Kidney epithelial cell (primary cell): ENCODE measurements around the gene ARL6. TPM values are rescaled to one million over a fixed set of nuclear protein-coding genes. Genes with fewer than 3 reads are reported as not detected.
A peak's percentile ranks its signal among the peaks of the same experiment; 100 is the strongest.

Experiments
- DNase-seq: peaks from one replicate; pipeline ENCODE4 v3.0.0-alpha.2; 2010; ENCODE audit warnings: low read depth
- H3K27me3 ChIP-seq: 2 replicates; pipeline ENCODE4 v1.6.0; 2011; ENCODE audit warnings: low read length; ENCODE audit not compliant: control insufficient read depth, insufficient read depth
- H3K36me3 ChIP-seq: 2 replicates; pipeline ENCODE4 v1.5.1; 2011; ENCODE audit warnings: low read length; ENCODE audit not compliant: control insufficient read depth, insufficient read depth
- H3K4me3 ChIP-seq: 2 replicates; pipeline ENCODE4 v1.5.1; 2011; ENCODE audit warnings: low read depth, mild to moderate bottlenecking, control low read depth, low read length
- total RNA-seq: library from RNA; depleted of rRNA; stranded (reverse); fragments of >200 nt; gene quantifications from 2 replicates; pipeline ENCODE4 v1.2.3, GENCODE V29; 2015
- TF ChIP-seq, protein P1 (sequence below): IDR thresholded peaks from 2 replicates; pipeline ENCODE4 v1.5.1; 2011; ENCODE audit warnings: mild to moderate bottlenecking, moderate library complexity, low read length, control low read depth, inconsistent platforms; ENCODE audit not compliant: insufficient read depth, poor library complexity, severe bottlenecking

ARL6 gene
- total RNA-seq, 1 donor from 2014 or later = 13.0 TPM

DNA sequence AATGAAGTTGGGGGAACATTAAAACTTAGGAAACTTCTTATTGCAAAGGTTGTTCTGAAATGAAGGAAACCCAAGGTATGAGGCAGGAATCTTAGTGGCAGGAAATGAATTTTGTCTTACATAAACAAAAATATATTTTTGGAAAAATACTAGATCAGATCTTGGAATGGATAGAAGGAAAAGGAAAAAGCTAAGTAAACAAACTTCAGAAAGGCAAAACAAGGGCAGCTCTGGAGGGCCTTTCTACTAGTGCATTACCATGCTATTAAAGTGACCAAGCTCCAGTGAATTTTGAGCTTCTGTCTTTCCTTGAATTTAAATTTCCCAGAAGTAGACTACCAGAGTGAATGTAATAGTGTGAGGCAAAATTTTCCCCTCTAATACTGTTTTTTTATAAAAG is 13.6 kb downstream of the ARL6 start:
- no peak for DNase-seq

DNA sequence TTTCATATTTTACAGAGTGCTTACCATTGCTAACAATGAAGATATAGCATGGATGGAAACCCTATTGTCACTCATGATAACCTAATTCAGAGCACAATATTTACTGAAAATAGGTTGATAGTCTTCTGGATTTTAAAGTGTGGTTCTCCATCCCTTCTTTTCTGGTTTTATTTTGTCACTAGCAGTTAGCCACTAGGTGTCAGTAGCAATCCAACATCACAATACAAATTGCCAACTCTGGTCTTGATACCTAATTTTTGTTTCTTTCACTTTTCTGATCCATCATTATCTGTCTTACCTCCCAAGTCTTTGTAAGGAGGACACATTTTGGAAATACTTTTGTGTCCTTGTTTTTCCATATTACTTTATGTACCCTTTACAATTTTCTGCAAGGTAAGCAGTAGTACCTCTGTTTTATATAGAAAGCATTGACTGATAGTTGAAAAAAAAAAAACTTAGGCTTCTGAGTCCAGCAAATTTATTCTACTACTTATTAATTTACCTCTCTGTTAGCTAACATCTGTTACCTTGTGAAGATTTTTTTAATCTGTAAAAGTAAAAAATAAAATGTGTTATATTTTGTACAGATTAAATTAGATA is 29.0 kb downstream of the ARL6 start:
- TF ChIP-seq, protein P1, sequence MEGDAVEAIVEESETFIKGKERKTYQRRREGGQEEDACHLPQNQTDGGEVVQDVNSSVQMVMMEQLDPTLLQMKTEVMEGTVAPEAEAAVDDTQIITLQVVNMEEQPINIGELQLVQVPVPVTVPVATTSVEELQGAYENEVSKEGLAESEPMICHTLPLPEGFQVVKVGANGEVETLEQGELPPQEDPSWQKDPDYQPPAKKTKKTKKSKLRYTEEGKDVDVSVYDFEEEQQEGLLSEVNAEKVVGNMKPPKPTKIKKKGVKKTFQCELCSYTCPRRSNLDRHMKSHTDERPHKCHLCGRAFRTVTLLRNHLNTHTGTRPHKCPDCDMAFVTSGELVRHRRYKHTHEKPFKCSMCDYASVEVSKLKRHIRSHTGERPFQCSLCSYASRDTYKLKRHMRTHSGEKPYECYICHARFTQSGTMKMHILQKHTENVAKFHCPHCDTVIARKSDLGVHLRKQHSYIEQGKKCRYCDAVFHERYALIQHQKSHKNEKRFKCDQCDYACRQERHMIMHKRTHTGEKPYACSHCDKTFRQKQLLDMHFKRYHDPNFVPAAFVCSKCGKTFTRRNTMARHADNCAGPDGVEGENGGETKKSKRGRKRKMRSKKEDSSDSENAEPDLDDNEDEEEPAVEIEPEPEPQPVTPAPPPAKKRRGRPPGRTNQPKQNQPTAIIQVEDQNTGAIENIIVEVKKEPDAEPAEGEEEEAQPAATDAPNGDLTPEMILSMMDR = peak; percentile 70
- peak; percentile 14 for DNase-seq
- no peaks in the 10 kb centered on the region for H3K36me3 ChIP-seq

More for the DNA sequence above, 13.6 kb downstream of the ARL6 start:
- Histone ChIP-seq H3K36me3 (no peaks in the 10 kb centered on the region), H3K4me3 (no peak overlapping the region), H3K27me3 (no peaks in the 10 kb centered on the region)
- TF ChIP-seq, protein P1 = no peak

DNA sequence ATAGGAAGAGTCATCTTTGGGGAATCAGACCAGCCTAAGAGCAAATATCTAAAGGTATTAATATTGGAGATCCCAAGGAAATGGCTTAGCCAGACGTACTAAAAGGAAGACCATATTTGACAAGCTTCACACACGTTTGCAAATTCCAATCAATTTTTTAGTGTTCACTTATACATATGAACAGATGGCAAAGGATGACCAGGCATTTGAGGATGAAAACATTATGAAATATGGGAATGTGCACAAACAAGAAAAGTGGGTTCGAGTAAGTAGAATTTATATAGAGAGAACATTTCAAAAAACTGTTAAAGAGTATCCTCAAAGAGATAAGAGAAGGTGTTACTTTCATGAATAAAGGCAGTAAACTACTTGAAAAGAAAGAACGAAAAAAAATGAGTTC is 31.4 kb downstream of the ARL6 start:
- TF ChIP-seq, protein P1 = no peak
- Histone ChIP-seq H3K27me3 (no peaks in the 10 kb centered on the region), H3K4me3 (no peak overlapping the region), H3K36me3 (no peaks in the 10 kb centered on the region)
- no peak for DNase-seq

More for the DNA sequence above, 29.0 kb downstream of the ARL6 start:
- no peak overlapping the region for H3K4me3 ChIP-seq
- H3K27me3 ChIP-seq = no peaks in the 10 kb centered on the region

DNA sequence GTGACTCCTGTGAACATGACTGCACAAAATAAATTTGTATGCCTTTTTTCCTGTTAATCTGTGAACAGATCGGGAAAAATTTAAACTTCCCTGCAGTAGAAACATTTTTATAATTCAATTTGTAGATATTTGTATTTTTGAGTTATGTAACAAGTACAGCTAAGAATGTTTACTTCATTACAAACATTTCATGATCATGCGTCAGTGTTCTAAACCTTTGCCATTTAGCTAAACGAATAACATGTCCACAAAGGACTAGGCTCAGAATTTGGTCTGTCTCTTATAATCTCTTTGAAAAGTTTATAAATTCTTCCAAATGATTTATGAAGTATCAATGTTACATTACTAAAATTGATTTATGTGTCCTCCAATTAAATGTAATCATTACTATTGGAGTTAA is 39.9 kb downstream of the ARL6 start:
- DNase-seq = no peak
- TF ChIP-seq, protein P1 = no peak
- Histone ChIP-seq H3K4me3 (no peak overlapping the region), H3K36me3 (no peaks in the 10 kb centered on the region), H3K27me3 (no peaks in the 10 kb centered on the region)

DNA sequence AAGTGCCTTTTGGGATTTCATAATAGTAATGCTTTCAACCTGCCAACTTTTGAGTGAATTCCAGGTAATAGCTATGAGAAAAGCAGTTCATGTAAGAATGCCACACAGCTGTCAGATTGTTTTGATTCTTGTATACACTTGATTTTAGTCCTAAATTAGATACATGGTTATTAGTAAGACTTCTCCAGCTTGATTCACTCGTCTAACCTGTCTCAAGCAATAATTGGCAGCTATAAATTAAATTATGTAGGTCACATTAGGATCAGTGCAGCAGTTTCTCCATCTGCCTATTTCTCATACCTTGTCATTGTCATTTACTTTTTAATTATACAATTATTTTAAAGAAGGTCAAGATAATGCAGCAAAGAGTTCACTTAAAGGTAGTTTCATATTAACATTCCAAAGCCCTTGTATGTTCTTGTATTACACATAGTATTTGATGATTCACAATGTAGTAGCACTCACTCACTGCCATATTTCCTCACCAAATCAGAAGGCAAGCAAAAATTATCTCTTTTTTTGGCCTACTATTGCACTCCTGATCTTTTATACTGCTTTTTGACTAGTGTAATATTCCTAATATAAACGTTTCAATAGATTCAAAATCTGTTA is 46.3 kb downstream of the ARL6 start:
- TF ChIP-seq, protein P1 = no peak

More for the DNA sequence above, 46.3 kb downstream of the ARL6 start:
- Histone ChIP-seq H3K27me3 (no peaks in the 10 kb centered on the region), H3K36me3 (no peaks in the 10 kb centered on the region), H3K4me3 (no peak overlapping the region)
- DNase-seq = no peak
